ENCODE data around the gene PHC2. TPM values are rescaled to one million over a fixed set of nuclear protein-coding genes. Genes with fewer than 3 reads are reported as not detected.

Gene PHC2
- total and polyA plus RNA-seq, 2 experiments from 2014 or later, result 77.5 to 121 TPM

DNA sequence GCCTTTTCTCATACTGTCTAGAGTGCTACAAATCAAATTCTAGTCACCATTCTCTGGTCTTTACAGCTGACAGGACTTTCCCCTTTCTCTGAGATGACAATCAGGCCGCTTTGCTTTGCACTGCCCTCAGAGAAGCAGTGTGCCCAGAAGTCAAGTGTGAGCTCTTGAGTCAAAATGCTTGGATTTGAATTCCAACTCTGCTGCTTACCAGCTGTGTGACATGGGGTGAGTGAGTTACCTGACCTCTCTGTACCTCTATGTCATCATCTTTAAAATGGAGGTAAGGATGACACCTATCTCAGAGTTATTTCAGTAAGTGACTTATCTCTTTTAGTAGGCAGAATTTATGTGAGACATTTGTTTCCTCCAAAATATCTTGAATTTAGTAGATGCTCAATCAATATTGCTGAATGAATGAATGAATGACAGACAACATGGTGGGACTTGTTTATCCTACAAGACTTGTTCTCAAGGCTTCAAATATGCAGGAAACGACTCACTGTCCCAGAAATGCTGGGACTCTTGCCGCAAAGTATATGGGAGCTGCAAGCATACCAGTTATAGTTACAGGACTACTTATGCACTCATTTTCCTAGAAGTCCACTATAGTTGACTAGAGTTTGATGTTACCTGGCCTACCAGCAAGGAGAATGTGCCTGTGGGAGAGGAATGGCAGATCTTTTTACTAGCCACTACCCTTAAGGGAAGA is 71.9 kb downstream of the PHC2 start:
- Histone ChIP-seq H3K9me3 (ENCODE audit: low read depth) (no peaks in the 10 kb centered on the region), H2AFZ (no peak overlapping the region), H4K20me1 (ENCODE audit: insufficient read depth, poor library complexity, severe bottlenecking) (no peaks in the 10 kb centered on the region), H3K4me3 (no peak overlapping the region), H3K4me1 (ENCODE audit: insufficient read depth) (peaks cover 26% of the 10 kb centered on the region), H3K79me2 (peaks cover 2% of the 10 kb centered on the region), H3K27ac (no peak overlapping the region), H3K4me2 (no peak overlapping the region), H3K9me2 (replicated peaks; ENCODE audit: insufficient read depth) (no peaks in the 10 kb centered on the region), H3K27me3 (no peaks in the 10 kb centered on the region), H3K36me3 (replicated peaks; ENCODE audit: insufficient read depth, low read depth) (no peaks in the 10 kb centered on the region)
- 90% methylated on average over 3 of the region's 3 CpGs for WGBS (ENCODE audit: low lambda C conversion rate, missing lambda C conversion rate)
- DNase-seq (ENCODE audit: low spot score), result no peak
- TF ChIP-seq EZH2 (IDR thresholded peaks at IDR 0.05; ENCODE audit: borderline replicate concordance), result no peak

DNA sequence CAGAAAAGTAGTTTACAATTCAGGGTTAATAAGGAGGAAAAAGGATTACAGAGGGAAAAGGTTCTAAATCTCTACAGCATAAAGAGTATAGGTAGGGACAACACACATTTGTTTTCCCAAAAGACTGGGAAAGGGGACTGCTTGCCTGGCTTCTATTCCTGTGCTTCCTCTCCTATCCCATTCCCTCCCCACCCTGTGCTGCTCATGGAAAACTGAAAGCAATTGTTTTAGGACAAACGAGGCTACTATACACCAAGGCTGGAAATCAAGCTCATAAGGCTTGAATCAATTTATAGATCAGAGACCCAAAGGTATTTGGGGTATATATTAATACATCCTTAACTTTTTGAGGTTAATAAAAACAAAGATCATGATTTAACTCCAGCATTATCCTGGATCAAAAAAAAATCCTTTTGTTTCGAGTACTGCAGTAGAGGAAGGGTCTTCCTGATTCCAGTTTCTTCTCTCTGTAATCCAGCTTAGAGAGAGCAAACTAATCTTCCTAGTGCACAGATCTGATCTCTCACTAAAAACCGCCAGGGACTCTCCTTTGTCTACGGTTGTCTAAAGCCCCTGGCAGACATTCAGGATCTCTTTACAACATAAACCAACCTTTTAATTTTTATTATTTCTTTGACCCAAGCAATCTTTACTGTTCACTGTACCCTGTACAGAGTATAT is 72.6 kb downstream of the PHC2 start:
- 50% methylated on average over 4 of the region's 4 CpGs for WGBS (ENCODE audit: low lambda C conversion rate, missing lambda C conversion rate)
- H3K27ac ChIP-seq, result no peak overlapping the region
- no peak overlapping the region for H3K4me2 ChIP-seq
- peaks cover 19% of the 10 kb centered on the region for H3K4me1 ChIP-seq (ENCODE audit: insufficient read depth)
- TF ChIP-seq, protein P1, sequence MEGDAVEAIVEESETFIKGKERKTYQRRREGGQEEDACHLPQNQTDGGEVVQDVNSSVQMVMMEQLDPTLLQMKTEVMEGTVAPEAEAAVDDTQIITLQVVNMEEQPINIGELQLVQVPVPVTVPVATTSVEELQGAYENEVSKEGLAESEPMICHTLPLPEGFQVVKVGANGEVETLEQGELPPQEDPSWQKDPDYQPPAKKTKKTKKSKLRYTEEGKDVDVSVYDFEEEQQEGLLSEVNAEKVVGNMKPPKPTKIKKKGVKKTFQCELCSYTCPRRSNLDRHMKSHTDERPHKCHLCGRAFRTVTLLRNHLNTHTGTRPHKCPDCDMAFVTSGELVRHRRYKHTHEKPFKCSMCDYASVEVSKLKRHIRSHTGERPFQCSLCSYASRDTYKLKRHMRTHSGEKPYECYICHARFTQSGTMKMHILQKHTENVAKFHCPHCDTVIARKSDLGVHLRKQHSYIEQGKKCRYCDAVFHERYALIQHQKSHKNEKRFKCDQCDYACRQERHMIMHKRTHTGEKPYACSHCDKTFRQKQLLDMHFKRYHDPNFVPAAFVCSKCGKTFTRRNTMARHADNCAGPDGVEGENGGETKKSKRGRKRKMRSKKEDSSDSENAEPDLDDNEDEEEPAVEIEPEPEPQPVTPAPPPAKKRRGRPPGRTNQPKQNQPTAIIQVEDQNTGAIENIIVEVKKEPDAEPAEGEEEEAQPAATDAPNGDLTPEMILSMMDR (IDR thresholded peaks at IDR 0.05; ENCODE audit: poor library complexity), result no peak
- TF ChIP-seq EZH2 (IDR thresholded peaks at IDR 0.05; ENCODE audit: borderline replicate concordance) (no peak), EZH2phosphoT487 (IDR thresholded peaks at IDR 0.05; ENCODE audit: low read depth, severe bottlenecking, unreplicated experiment) (no peak)
- DNase-seq (ENCODE audit: low spot score), result no peak
- H3K79me2 ChIP-seq, result peaks cover 2% of the 10 kb centered on the region
- no peak overlapping the region for H3K4me3 ChIP-seq
- no peaks in the 10 kb centered on the region for H3K9me3 ChIP-seq (ENCODE audit: low read depth)
- H3K27me3 ChIP-seq, result no peaks in the 10 kb centered on the region
- H2AFZ ChIP-seq, result no peak overlapping the region
- no peaks in the 10 kb centered on the region for H4K20me1 ChIP-seq (ENCODE audit: insufficient read depth, poor library complexity, severe bottlenecking)
- H3K9me2 ChIP-seq (replicated peaks; ENCODE audit: insufficient read depth), result no peaks in the 10 kb centered on the region
- H3K36me3 ChIP-seq (replicated peaks; ENCODE audit: insufficient read depth, low read depth), result no peaks in the 10 kb centered on the region

DNA sequence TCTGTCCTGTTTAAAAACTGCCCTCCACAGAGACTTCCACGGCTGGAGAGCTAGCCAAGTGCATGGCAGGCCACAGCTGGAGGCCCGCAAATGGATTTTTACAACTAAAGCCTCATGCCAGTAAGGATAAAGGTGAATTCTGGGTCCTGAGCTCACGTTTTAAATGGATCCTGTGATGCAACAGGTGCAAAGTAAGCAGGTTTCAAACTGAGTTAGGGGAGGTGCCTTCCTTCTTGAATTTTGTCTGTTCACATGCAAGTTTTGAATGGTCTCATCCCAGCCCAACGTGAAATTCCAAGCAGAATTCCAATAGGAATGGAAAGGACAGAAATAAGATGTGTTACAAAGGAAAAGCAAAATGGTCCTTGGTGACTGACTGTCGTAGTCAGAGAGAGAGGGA is 73.8 kb downstream of the PHC2 start:
- no peak overlapping the region for H3K4me2 ChIP-seq
- peaks cover 8% of the 10 kb centered on the region for H3K4me1 ChIP-seq (ENCODE audit: insufficient read depth)
- H2AFZ ChIP-seq, result no peak overlapping the region
- H3K79me2 ChIP-seq, result peaks cover 3% of the 10 kb centered on the region
- H4K20me1 ChIP-seq (ENCODE audit: insufficient read depth, poor library complexity, severe bottlenecking), result no peaks in the 10 kb centered on the region
- H3K4me3 ChIP-seq, result no peak overlapping the region
- TF ChIP-seq, protein P1 (IDR thresholded peaks at IDR 0.05; ENCODE audit: poor library complexity), result no peak
- TF ChIP-seq EZH2phosphoT487 (IDR thresholded peaks at IDR 0.05; ENCODE audit: low read depth, severe bottlenecking, unreplicated experiment) (no peak), EZH2 (IDR thresholded peaks at IDR 0.05; ENCODE audit: borderline replicate concordance) (no peak)
- H3K9me3 ChIP-seq (ENCODE audit: low read depth), result no peaks in the 10 kb centered on the region
- WGBS (ENCODE audit: low lambda C conversion rate, missing lambda C conversion rate), result 90% methylated on average over 5 of the region's 5 CpGs
- no peak overlapping the region for H3K27ac ChIP-seq
- no peaks in the 10 kb centered on the region for H3K36me3 ChIP-seq (replicated peaks; ENCODE audit: insufficient read depth, low read depth)
- H3K9me2 ChIP-seq (replicated peaks; ENCODE audit: insufficient read depth), result no peaks in the 10 kb centered on the region
- H3K27me3 ChIP-seq, result no peaks in the 10 kb centered on the region
- no peak for DNase-seq (ENCODE audit: low spot score)

DNA sequence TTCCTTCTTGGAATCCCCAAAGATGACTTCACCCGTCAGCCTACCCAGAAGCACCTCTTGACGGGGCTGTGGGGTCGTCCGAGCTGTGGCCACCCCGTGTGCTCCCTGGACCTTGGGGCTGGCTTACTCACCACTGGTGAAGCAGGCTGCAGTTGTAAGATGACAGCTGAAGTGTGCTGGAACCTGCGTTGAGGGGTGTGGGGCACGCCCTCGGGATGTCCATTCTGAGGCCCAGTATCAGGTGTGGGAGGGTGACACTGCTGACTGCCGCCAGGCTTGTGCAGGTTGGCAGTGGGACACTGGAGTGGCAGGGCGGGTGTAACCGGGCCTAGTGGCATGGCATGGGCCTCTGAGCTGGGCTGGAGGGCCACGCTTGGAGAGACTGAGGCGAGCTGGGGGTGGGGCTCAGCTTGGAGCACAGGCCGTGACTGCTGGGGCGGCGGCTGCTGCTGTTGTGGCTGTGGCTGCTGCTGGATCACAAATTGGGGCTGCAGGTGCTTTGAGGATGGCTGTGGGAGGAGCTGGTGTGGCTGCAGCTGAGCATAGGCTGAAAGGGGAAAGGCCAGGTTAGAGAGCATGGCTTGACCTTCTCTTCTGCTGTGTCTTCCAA is 76.1 kb downstream of the PHC2 start:
- Histone ChIP-seq H3K4me2 (no peak overlapping the region), H4K20me1 (ENCODE audit: insufficient read depth, poor library complexity, severe bottlenecking) (no peaks in the 10 kb centered on the region), H3K79me2 (peaks cover 2% of the 10 kb centered on the region), H3K27ac (no peak overlapping the region), H3K4me3 (no peak overlapping the region), H3K9me2 (replicated peaks; ENCODE audit: insufficient read depth) (no peaks in the 10 kb centered on the region), H3K36me3 (replicated peaks; ENCODE audit: insufficient read depth, low read depth) (no peaks in the 10 kb centered on the region), H3K9me3 (ENCODE audit: low read depth) (no peaks in the 10 kb centered on the region), H3K4me1 (ENCODE audit: insufficient read depth) (peaks cover 8% of the 10 kb centered on the region), H2AFZ (no peak overlapping the region), H3K27me3 (no peaks in the 10 kb centered on the region)
- TF ChIP-seq EZH2phosphoT487 (IDR thresholded peaks at IDR 0.05; ENCODE audit: low read depth, severe bottlenecking, unreplicated experiment), result no peak
- no peak for TF ChIP-seq EZH2 (IDR thresholded peaks at IDR 0.05; ENCODE audit: borderline replicate concordance)
- TF ChIP-seq, protein P1 (IDR thresholded peaks at IDR 0.05; ENCODE audit: poor library complexity), result no peak
- WGBS (ENCODE audit: low lambda C conversion rate, missing lambda C conversion rate), result 94% methylated on average over 16 of the region's 16 CpGs
- no peak for DNase-seq (ENCODE audit: low spot score)
